OCI-LY1 (cell line): ENCODE results near the gene TYW1B.
"Not testable (repeated sequence)": the region's sequence is repeated elsewhere in the genome, so short reads cannot be mapped to it uniquely, and the experiment has no call there.

Source experiments
- H2AFZ ChIP-seq: fragments of 200-600 bp; sonication (generic), shearing (Covaris generic); 2 replicates; pipeline ENCODE4 v1.6.0; 2014; ENCODE audit warnings: antibody characterized with exemption, mild to moderate bottlenecking, low read length
- H3F3A ChIP-seq: fragments of 200-600 bp; sonication (generic), shearing (Covaris generic); 2 replicates; pipeline ENCODE4 v1.6.0; 2014; ENCODE audit warnings: mild to moderate bottlenecking, antibody characterized with exemption, low read length, moderate library complexity; ENCODE audit not compliant: insufficient read depth
- H3K27ac ChIP-seq: fragments of 200-600 bp; sonication (generic); 2 replicates; pipeline ENCODE4 v1.5.1; 2014; ENCODE audit warnings: low read length, mixed run types, mild to moderate bottlenecking, low read depth; ENCODE audit not compliant: poor library complexity, severe bottlenecking
- H3K27me3 ChIP-seq: fragments of 200-600 bp; sonication (generic); 2 replicates; pipeline ENCODE4 v1.6.0; 2014; ENCODE audit warnings: antibody characterized with exemption, mild to moderate bottlenecking, low read length, moderate library complexity; ENCODE audit not compliant: insufficient read depth
- H3K36me3 ChIP-seq: fragments of 200-600 bp; sonication (generic); 2 replicates; pipeline ENCODE4 v1.6.1; 2014; ENCODE audit warnings: mild to moderate bottlenecking, antibody characterized with exemption, low read length, moderate library complexity, mixed read lengths; ENCODE audit not compliant: insufficient read depth
- H3K4me1 ChIP-seq: fragments of 200-600 bp; sonication (generic); 2 replicates; pipeline ENCODE4 v1.5.1; 2014; ENCODE audit warnings: mild to moderate bottlenecking, low read length, moderate library complexity; ENCODE audit not compliant: insufficient read depth, severe bottlenecking
- H3K4me2 ChIP-seq: fragments of 200-600 bp; sonication (generic), shearing (Covaris generic); 2 replicates; pipeline ENCODE4 v1.6.1; 2014; ENCODE audit warnings: low read length
- H3K4me3 ChIP-seq: fragments of 200-600 bp; sonication (generic); 2 replicates; pipeline ENCODE4 v1.5.1; 2014; ENCODE audit warnings: low read length, low read depth, mild to moderate bottlenecking, mixed read lengths; ENCODE audit not compliant: poor library complexity, severe bottlenecking
- H3K79me2 ChIP-seq: fragments of 200-600 bp; shearing (Covaris generic); 2 replicates; pipeline ENCODE4 v1.6.1; 2016; ENCODE audit warnings: mixed run types, low read length, mixed read lengths; ENCODE audit not compliant: insufficient read depth
- H3K9ac ChIP-seq: fragments of 200-600 bp; sonication (generic), shearing (Covaris generic); 2 replicates; pipeline ENCODE4 v1.6.1; 2014; ENCODE audit warnings: mild to moderate bottlenecking, low read length, mixed read lengths
- H3K9me2 ChIP-seq: fragments of 200-600 bp; sonication (generic), shearing (Covaris generic); 2 replicates; pipeline ENCODE4 v1.6.1; 2014; ENCODE audit warnings: low read depth, mild to moderate bottlenecking, low read length, mixed read lengths
- H3K9me3 ChIP-seq: fragments of 200-600 bp; shearing (Covaris generic); 2 replicates; pipeline ENCODE4 v1.6.1; 2014; ENCODE audit warnings: low read length, mixed read lengths
- H4K20me1 ChIP-seq: fragments of 200-600 bp; sonication (generic), shearing (Covaris generic); 2 replicates; pipeline ENCODE4 v1.6.0; 2016; ENCODE audit warnings: mild to moderate bottlenecking, low read length; ENCODE audit not compliant: insufficient read depth

The TYW1B gene

DNA sequence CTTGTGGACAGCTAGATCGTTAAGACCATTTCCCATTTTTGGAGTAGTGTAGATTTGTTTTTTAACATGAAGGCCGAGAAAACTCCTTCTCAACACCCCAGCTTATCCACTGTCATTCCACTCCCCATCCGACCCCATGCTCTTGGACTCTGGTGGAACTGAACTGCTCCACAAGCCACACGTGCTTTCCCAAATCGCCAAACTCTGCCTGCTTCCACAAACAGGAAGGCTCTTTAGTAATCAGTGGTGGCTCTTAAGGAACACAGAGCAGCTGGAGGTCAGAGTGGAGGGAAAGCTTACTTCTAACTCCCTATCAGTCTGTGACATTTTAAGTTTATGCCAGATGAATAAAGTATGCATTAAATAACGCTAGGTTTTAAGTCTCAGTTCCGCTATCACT lies 159.6 kb downstream of the TYW1B start:
- H3K27ac ChIP-seq, H3K4me3 ChIP-seq, H3K9me2 ChIP-seq, H3K4me1 ChIP-seq, H3K36me3 ChIP-seq, H3K9ac ChIP-seq, H3F3A ChIP-seq, H3K27me3 ChIP-seq, H4K20me1 ChIP-seq, H2AFZ ChIP-seq, H3K4me2 ChIP-seq, H3K79me2 ChIP-seq, H3K9me3 ChIP-seq: not testable (repeated sequence)

DNA sequence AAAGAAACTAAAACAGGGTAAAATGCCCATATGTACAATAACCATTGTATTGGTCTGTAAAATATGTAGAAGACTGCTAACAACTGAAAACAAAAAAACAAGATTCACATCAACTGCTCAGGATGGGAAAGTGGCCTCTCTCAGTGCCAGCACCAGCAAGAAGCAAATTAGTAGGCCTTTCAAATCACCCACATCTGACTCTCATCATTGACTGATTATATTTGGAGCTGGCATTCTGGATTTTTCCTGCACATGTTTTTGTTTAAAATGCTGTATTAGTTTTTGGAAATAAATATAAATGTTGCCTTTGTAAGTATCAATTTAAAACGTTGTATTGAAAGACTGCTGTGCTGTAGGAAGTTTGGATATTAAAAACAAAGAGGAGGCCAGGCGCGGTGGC lies 161.0 kb downstream of the TYW1B start:
- not testable (repeated sequence) for H3K9me2 ChIP-seq, H4K20me1 ChIP-seq, H3K79me2 ChIP-seq, H3K9me3 ChIP-seq, H2AFZ ChIP-seq, H3K27me3 ChIP-seq, H3K9ac ChIP-seq, H3K4me1 ChIP-seq, H3K36me3 ChIP-seq, H3F3A ChIP-seq, H3K4me3 ChIP-seq, H3K4me2 ChIP-seq, H3K27ac ChIP-seq

DNA sequence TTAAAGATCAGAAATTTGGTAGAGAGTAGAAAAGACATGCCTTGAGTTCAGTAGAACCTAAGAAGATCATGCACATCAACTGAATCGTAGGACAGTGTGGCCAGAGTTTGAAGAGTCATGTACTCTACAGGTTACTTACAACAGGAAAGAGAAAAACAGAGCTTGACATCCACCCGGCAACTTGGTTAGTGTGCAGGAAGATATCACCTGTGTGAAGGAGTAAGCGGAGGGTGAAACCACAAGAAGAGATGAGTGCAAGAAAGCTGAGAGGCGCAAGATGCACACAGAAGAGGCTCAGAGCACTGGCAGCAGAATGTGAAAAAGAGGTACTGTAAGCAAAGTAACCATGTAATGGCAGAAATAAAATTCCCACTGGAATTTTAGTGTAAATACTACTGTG lies 179.4 kb downstream of the TYW1B start:
- not testable (repeated sequence) for H2AFZ ChIP-seq, H3K4me2 ChIP-seq, H3K79me2 ChIP-seq, H3K4me3 ChIP-seq, H3K9me2 ChIP-seq, H3K4me1 ChIP-seq, H3F3A ChIP-seq, H3K9ac ChIP-seq, H3K27ac ChIP-seq, H3K27me3 ChIP-seq, H3K36me3 ChIP-seq, H4K20me1 ChIP-seq, H3K9me3 ChIP-seq

DNA sequence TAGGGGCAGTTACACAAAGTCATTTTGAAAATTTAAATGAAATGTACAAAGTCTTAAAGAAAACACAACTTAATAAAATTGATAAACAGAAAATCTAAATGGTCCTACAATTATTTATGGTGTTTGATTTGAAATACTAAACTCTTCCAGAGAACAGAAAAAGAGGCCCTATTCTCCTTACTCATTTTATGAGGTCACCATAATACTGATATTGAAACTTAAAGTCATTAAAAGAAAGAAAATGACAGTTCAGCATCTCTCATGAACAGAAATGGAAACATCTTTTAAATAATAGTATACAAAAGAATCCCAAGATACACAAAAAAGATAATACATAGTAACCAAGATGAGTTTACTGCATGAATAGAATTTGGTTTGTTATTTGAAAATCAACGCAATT lies 184.3 kb downstream of the TYW1B start:
- H3K4me3 ChIP-seq, H3K27ac ChIP-seq, H3K36me3 ChIP-seq, H3K4me2 ChIP-seq, H2AFZ ChIP-seq, H3K9me3 ChIP-seq, H3K9me2 ChIP-seq, H3K27me3 ChIP-seq, H4K20me1 ChIP-seq, H3K4me1 ChIP-seq, H3F3A ChIP-seq, H3K9ac ChIP-seq, H3K79me2 ChIP-seq: not testable (repeated sequence)

DNA sequence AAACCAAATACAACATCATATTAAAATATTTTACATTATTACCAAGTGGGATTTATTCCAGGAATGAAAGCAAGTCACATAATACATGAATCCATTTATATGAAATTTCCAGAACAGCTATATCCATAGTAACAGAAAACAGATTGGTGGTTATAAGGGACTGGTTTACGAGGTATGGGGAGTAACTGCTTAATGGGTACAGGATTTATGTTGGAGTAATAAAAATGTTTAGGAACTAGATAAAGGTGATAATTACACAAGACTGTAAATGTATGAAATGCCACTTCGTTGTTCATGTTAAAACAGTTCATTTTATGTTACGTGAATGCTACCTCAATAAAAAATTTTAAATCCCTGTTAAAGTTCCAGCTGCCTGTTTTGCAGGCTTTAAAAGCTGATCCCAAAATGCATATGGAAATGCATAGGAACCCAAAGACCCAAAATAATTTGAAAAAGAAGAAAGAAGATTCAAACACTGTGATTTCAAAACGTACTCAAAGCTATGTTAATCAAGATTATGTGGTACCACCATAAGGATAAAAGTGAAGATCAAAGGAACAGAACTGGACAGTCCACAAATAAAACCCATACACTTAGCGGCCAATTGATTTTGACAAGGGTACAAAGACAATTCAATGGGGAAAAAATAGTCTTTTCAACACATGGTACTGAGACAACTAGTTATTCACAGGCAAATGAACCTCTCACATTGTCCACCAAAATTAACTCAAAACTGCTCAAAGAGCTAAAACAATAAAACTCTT lies 186.3 kb downstream of the TYW1B start:
- H3K9ac ChIP-seq, H3K4me3 ChIP-seq, H3K36me3 ChIP-seq, H3K79me2 ChIP-seq, H3K9me3 ChIP-seq, H3F3A ChIP-seq, H3K27me3 ChIP-seq, H4K20me1 ChIP-seq, H3K4me1 ChIP-seq, H3K4me2 ChIP-seq, H3K9me2 ChIP-seq, H3K27ac ChIP-seq, H2AFZ ChIP-seq: not testable (repeated sequence)

DNA sequence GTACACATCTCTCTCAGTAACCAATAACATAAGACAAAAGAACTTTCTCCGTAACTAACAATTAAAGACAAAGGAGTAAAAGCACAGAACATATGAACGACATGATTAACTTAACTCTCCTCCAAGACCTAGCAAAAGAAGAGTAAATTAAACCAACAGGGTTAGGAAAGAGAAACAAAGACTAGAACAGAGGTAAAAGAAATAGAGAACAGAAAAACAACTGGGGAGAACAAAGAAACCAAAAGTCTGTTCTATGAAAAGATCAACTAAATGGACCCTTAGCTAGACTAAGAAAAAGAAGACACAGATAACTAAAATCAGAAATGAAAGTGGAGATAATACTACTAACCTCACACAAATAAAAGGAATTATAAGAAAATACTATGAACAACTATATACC lies 187.3 kb downstream of the TYW1B start:
- not testable (repeated sequence) for H3K27me3 ChIP-seq, H3K9ac ChIP-seq, H3K9me2 ChIP-seq, H3F3A ChIP-seq, H3K27ac ChIP-seq, H3K36me3 ChIP-seq, H4K20me1 ChIP-seq, H3K4me3 ChIP-seq, H2AFZ ChIP-seq, H3K4me2 ChIP-seq, H3K9me3 ChIP-seq, H3K4me1 ChIP-seq, H3K79me2 ChIP-seq
